Measurements from ENCODE around the gene PSME2.

PSME2 gene

DNA sequence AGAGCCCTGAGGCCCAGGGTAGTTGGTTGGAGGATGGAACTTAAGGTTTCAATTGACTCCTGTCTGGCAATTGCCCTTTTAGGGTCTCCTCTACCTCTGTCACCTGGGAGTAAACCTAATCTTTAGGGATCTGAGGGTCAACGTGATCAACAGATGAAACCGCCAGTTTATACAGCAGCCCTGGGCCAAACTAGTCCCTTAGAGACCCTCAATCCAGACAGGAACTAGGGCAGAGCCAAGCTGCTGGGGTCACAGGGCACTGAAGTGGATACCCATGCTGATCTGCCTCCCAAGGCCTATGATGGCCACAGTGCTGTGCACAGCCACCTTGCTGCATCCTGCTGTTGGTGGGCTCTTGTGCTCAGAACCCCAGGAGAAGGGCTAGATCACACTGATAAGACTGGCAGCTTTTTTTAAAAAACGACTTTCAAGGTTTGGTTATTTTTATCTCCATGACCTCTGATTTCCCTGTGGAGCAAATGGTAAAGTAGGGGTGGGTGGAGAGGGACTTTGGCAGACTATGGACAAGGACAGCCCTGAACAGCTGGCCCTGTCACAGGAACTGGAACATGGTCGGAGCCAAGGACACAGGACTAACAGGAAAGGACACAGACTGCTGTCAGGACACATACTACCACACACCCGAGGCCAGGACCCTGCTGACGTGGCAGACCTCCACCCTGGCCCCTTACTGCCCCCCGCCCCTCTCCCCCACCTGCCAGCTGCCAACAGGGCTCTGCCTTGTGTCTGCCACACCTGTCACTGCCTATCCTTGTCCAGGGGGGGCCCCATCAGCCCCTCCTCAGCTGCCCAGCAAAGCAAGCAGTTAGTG, 15.5 kb downstream of the PSME2 start (continued):
- TF ChIP-seq ZIC2 (tag by site-specific recombination; IDR thresholded peaks at IDR 0.05) (no peak), ZNF174 (tag by site-specific recombination; IDR thresholded peaks at IDR 0.05) (no peak), ZNF677 (tag by site-specific recombination; IDR thresholded peaks at IDR 0.05) (no peak), TRIM28 (IDR thresholded peaks at IDR 0.05; ENCODE audit: borderline replicate concordance, low read length) (no peak), ZNF785 (tag by site-specific recombination; IDR thresholded peaks at IDR 0.05) (no peak)
- TF ChIP-seq, protein P1, sequence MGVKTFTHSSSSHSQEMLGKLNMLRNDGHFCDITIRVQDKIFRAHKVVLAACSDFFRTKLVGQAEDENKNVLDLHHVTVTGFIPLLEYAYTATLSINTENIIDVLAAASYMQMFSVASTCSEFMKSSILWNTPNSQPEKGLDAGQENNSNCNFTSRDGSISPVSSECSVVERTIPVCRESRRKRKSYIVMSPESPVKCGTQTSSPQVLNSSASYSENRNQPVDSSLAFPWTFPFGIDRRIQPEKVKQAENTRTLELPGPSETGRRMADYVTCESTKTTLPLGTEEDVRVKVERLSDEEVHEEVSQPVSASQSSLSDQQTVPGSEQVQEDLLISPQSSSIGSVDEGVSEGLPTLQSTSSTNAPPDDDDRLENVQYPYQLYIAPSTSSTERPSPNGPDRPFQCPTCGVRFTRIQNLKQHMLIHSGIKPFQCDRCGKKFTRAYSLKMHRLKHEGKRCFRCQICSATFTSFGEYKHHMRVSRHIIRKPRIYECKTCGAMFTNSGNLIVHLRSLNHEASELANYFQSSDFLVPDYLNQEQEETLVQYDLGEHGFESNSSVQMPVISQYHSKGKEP (tag by site-specific recombination; IDR thresholded peaks at IDR 0.05) = no peak

DNA sequence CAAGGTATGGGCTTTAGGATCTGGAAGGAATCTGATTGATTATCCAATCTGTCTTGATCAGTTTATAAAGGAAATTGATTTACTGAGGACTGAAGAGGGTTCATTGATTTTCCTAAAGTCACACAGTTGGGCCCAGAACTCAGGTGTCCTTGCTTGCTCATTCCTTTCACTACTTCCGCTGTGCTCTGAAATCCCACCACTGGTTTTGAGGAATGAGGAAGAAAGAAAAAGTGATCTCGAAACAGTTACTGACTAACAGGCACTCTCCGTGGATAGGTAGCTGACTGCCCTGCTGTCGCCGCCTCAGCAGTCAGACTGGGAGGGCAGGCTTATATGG, 16.1 kb downstream of the PSME2 start, which contains the start of gene FITM1:
TSS of gene FITM1 (plus strand) at position 280 of the 337 bp plus-strand sequence. CDS start 905 bp downstream, outside the sequence.
- no peak for TF ChIP-seq KLF16 (tag by site-specific recombination; IDR thresholded peaks at IDR 0.05)
- TF ChIP-seq ZNF548 (tag by site-specific recombination; IDR thresholded peaks at IDR 0.05) = no peak
- TF ChIP-seq, protein P2, sequence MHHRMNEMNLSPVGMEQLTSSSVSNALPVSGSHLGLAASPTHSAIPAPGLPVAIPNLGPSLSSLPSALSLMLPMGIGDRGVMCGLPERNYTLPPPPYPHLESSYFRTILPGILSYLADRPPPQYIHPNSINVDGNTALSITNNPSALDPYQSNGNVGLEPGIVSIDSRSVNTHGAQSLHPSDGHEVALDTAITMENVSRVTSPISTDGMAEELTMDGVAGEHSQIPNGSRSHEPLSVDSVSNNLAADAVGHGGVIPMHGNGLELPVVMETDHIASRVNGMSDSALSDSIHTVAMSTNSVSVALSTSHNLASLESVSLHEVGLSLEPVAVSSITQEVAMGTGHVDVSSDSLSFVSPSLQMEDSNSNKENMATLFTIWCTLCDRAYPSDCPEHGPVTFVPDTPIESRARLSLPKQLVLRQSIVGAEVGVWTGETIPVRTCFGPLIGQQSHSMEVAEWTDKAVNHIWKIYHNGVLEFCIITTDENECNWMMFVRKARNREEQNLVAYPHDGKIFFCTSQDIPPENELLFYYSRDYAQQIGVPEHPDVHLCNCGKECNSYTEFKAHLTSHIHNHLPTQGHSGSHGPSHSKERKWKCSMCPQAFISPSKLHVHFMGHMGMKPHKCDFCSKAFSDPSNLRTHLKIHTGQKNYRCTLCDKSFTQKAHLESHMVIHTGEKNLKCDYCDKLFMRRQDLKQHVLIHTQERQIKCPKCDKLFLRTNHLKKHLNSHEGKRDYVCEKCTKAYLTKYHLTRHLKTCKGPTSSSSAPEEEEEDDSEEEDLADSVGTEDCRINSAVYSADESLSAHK (tag by site-specific recombination; IDR thresholded peaks at IDR 0.05) = no peak
- TF ChIP-seq, protein P3, sequence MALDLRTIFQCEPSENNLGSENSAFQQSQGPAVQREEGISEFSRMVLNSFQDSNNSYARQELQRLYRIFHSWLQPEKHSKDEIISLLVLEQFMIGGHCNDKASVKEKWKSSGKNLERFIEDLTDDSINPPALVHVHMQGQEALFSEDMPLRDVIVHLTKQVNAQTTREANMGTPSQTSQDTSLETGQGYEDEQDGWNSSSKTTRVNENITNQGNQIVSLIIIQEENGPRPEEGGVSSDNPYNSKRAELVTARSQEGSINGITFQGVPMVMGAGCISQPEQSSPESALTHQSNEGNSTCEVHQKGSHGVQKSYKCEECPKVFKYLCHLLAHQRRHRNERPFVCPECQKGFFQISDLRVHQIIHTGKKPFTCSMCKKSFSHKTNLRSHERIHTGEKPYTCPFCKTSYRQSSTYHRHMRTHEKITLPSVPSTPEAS (tag by site-specific recombination; IDR thresholded peaks at IDR 0.05) = no peak
- no peak for TF ChIP-seq ZNF423 (tag by site-specific recombination; IDR thresholded peaks at IDR 0.05)
- TF ChIP-seq, protein P4, sequence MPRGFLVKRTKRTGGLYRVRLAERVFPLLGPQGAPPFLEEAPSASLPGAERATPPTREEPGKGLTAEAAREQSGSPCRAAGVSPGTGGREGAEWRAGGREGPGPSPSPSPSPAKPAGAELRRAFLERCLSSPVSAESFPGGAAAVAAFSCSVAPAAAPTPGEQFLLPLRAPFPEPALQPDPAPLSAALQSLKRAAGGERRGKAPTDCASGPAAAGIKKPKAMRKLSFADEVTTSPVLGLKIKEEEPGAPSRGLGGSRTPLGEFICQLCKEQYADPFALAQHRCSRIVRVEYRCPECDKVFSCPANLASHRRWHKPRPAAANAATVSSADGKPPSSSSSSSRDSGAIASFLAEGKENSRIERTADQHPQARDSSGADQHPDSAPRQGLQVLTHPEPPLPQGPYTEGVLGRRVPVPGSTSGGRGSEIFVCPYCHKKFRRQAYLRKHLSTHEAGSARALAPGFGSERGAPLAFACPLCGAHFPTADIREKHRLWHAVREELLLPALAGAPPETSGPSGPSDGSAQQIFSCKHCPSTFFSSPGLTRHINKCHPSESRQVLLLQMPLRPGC (tag by site-specific recombination; IDR thresholded peaks at IDR 0.05) = no peak
- TF ChIP-seq ZBTB48 (tag by site-specific recombination; IDR thresholded peaks at IDR 0.05) = no peak
- TF ChIP-seq ZNF157 (tag by site-specific recombination; IDR thresholded peaks at IDR 0.05) = no peak
- TF ChIP-seq ZNF624 (tag by site-specific recombination; IDR thresholded peaks at IDR 0.05) = no peak
- TF ChIP-seq ZNF302 (tag by site-specific recombination; IDR thresholded peaks at IDR 0.05; ENCODE audit: low read depth) = no peak
- no peak for TF ChIP-seq HOXD13 (CRISPR knock-in tag; IDR thresholded peaks at IDR 0.05; ENCODE audit: borderline replicate concordance)
- TF ChIP-seq, protein P5, sequence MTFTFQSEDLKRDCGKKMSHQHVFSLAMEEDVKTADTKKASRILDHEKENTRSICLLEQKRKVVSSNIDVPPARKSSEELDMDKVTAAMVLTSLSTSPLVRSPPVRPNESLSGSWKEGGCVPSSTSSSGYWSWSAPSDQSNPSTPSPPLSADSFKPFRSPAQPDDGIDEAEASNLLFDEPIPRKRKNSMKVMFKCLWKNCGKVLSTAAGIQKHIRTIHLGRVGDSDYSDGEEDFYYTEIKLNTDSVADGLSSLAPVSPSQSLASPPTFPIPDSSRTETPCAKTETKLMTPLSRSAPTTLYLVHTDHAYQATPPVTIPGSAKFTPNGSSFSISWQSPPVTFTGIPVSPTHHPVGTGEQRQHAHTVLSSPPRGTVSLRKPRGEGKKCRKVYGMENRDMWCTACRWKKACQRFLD (tag by site-specific recombination; IDR thresholded peaks at IDR 0.05) = no peak
- TF ChIP-seq SP3 (tag by site-specific recombination; IDR thresholded peaks at IDR 0.05) = no peak
- no peaks in the 10 kb centered on the region for H3K36me3 ChIP-seq (ENCODE audit: control insufficient read depth in 2 of 2, insufficient read depth in 1 of 2, low read length in 2 of 2)
- H3K4me1 ChIP-seq (ENCODE audit: control insufficient read depth, insufficient read depth, low read length) = no peaks in the 10 kb centered on the region
- H3K4me3 ChIP-seq (ENCODE audit: low read depth, low read length) = no peak within 1 kb of the TSS
- H3K27ac ChIP-seq (ENCODE audit: extremely low read depth, low read depth, low read length) = no peak within 1 kb of the TSS
- ChIA-PET POLR2A (interaction anchor here (1.8 kb wide), 1 partner anchor 15 kb away, joined by 5 read pairs; the partner anchor contains the start of genes DCAF11 and NRL), CTCF (no interaction called here)
- no peaks in the 10 kb centered on the region for H3K9me3 ChIP-seq (ENCODE audit: control insufficient read depth, insufficient read depth, low read depth, low read length)
